Measurements from ENCODE around the gene HMHB1. TPM values are rescaled to one million over a fixed set of nuclear protein-coding genes. Genes with fewer than 3 reads are reported as not detected.

HMHB1 gene
- total RNA-seq, 2 donors from 2014 or later = not detected

- DNase-seq (ENCODE audit: low spot score) = no peak
- TF ChIP-seq, protein P1, sequence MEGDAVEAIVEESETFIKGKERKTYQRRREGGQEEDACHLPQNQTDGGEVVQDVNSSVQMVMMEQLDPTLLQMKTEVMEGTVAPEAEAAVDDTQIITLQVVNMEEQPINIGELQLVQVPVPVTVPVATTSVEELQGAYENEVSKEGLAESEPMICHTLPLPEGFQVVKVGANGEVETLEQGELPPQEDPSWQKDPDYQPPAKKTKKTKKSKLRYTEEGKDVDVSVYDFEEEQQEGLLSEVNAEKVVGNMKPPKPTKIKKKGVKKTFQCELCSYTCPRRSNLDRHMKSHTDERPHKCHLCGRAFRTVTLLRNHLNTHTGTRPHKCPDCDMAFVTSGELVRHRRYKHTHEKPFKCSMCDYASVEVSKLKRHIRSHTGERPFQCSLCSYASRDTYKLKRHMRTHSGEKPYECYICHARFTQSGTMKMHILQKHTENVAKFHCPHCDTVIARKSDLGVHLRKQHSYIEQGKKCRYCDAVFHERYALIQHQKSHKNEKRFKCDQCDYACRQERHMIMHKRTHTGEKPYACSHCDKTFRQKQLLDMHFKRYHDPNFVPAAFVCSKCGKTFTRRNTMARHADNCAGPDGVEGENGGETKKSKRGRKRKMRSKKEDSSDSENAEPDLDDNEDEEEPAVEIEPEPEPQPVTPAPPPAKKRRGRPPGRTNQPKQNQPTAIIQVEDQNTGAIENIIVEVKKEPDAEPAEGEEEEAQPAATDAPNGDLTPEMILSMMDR (IDR thresholded peaks at IDR 0.05) = no peak
- H3K27me3 ChIP-seq = no peaks in the 10 kb centered on the region
- no peak overlapping the region for H3K4me3 ChIP-seq
- H3K4me1 ChIP-seq = peaks cover 0 to 3% of the 10 kb centered on the region in 2 donors
- no peaks in the 10 kb centered on the region for H3K36me3 ChIP-seq
- no peaks in the 10 kb centered on the region for H3K9me3 ChIP-seq
- no peak overlapping the region for H3K27ac ChIP-seq
Observed at GRCh38 chr5:143826951-143827444, 15.0 kb downstream of the HMHB1 start.

DNA sequence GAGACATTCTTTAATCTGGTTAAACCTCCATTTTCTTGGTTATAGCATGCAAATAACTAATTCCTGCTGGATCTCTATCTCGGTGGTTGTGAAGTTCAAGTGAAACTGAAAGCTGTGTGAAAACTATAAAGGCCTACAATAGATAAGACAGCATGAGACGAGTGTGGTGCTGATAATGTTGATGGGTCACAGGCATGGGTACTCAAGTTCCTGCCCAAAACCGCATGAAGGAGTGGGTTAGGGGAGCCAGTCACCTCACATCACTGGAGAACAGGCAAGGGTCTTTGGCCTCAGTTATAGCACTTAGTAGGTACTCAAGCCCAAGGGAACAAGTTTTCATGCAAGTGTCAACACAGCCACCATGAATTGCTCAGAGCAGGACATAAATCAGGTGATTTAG, 16.7 kb downstream of the HMHB1 start:
- no peaks in the 10 kb centered on the region for H3K9me3 ChIP-seq
- H3K36me3 ChIP-seq = no peaks in the 10 kb centered on the region
- no peak overlapping the region for H3K4me3 ChIP-seq
- no peak for DNase-seq (ENCODE audit: low spot score)
- peaks cover 0 to 3% of the 10 kb centered on the region in 2 donors for H3K4me1 ChIP-seq
- TF ChIP-seq, protein P1 (IDR thresholded peaks at IDR 0.05) = no peak
- H3K27me3 ChIP-seq = no peaks in the 10 kb centered on the region
- H3K27ac ChIP-seq = no peak overlapping the region

- no peaks in the 10 kb centered on the region for H3K36me3 ChIP-seq
- H3K27ac ChIP-seq = no peak overlapping the region
- H3K4me3 ChIP-seq = no peak overlapping the region
- TF ChIP-seq, protein P1 (IDR thresholded peaks at IDR 0.05) = no peak
- no peaks in the 10 kb centered on the region for H3K4me1 ChIP-seq
- DNase-seq (ENCODE audit: low spot score) = no peak
- no peaks in the 10 kb centered on the region for H3K9me3 ChIP-seq
- H3K27me3 ChIP-seq = no peaks in the 10 kb centered on the region
Observed at GRCh38 chr5:143833177-143833576, 21.2 kb downstream of the HMHB1 start.

- no peaks in the 10 kb centered on the region for H3K36me3 ChIP-seq
- H3K27me3 ChIP-seq = no peaks in the 10 kb centered on the region
- no peaks in the 10 kb centered on the region for H3K4me1 ChIP-seq
- H3K4me3 ChIP-seq = no peak overlapping the region
- H3K27ac ChIP-seq = no peak overlapping the region
- no peak for DNase-seq (ENCODE audit: low spot score)
- no peaks in the 10 kb centered on the region for H3K9me3 ChIP-seq
- TF ChIP-seq, protein P1 (IDR thresholded peaks at IDR 0.05) = no peak
Observed at GRCh38 chr5:143835251-143835650, 23.3 kb downstream of the HMHB1 start.

DNA sequence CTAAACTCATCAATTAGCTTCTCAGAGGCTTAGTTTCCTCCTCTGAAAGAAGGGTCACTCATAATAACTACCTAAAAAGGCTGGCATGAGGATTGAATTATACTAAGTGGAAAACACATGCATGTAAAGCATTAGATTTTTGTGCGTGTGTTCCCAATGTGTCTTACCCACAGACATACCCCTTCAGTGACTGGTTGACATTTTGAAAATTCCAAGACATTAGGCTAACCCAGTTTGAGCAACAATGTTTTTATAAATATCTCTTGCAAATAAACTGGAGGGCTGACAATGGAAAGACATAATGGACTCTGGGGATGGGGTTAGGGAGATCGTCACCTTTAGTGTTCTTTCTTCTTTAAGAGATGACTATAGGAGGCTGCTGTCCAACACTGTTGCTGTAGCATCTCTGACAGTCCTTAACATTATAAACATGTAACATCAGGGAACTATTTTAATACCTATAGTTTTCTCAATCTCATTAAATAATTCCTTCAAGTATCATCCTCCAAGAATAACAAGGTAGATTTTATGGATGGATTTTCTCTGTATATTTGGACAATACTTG, 24.3 kb downstream of the HMHB1 start:
- Histone ChIP-seq H3K9me3 (no peaks in the 10 kb centered on the region), H3K4me1 (no peaks in the 10 kb centered on the region), H3K4me3 (no peak overlapping the region), H3K36me3 (no peaks in the 10 kb centered on the region), H3K27me3 (no peaks in the 10 kb centered on the region), H3K27ac (no peak overlapping the region)
- TF ChIP-seq, protein P1 (IDR thresholded peaks at IDR 0.05) = no peak
- no peak for DNase-seq (ENCODE audit: low spot score)

GRCh38 chr5:143837306-143837848, 25.4 kb downstream of the HMHB1 start:
- H3K9me3 ChIP-seq = no peaks in the 10 kb centered on the region
- no peak for DNase-seq (ENCODE audit: low spot score)
- H3K36me3 ChIP-seq = no peaks in the 10 kb centered on the region
- no peaks in the 10 kb centered on the region for H3K4me1 ChIP-seq
- no peak overlapping the region for H3K4me3 ChIP-seq
- H3K27me3 ChIP-seq = no peaks in the 10 kb centered on the region
- TF ChIP-seq, protein P1 (IDR thresholded peaks at IDR 0.05) = no peak
- no peak overlapping the region for H3K27ac ChIP-seq

All from right atrium auricular region (tissue), 2 donors.